GM12878 (cell line): Measurements from ENCODE around the gene ZNF646. TPM values are rescaled to one million over a fixed set of nuclear protein-coding genes. Genes with fewer than 3 reads are reported as not detected.

ENCODE experiments used
- BCL11A ChIP-seq: IDR thresholded peaks from 2 replicates; pipeline ENCODE4 v1.6.1; 2011; ENCODE audit warnings: low read depth, low read length
- BHLHE40 ChIP-seq, 2 experiments: fragments of 450-650 bp in 1 of 2; IDR thresholded peaks; 2 replicates each; pipeline ENCODE4 v1.6.1; 2011 to 2017; ENCODE audit warnings: low read depth in 2 of 2, borderline replicate concordance in 1 of 2, improper control_type of control experiment in 1 of 2, low read length in 1 of 2, mild to moderate bottlenecking in 1 of 2
- CREM ChIP-seq: IDR thresholded peaks from 2 replicates; pipeline ENCODE4 v1.6.1; 2014; ENCODE audit warnings: antibody characterized with exemption, low read depth
- CUX1 ChIP-seq: IDR thresholded peaks from 2 replicates; pipeline ENCODE4 v1.6.1; 2012; ENCODE audit warnings: improper control_type of control experiment, low read depth, low read length; ENCODE audit not compliant: insufficient replicate concordance
- IKZF1 ChIP-seq: fragments of 450-650 bp; conservative IDR thresholded peaks from 2 replicates; pipeline ENCODE4 v1.6.1; 2017; ENCODE audit warnings: antibody characterized with exemption, mild to moderate bottlenecking
- IRF3 ChIP-seq: fragments of 450-650 bp; IDR thresholded peaks from 2 replicates; pipeline ENCODE4 v1.6.1; 2014; ENCODE audit warnings: mild to moderate bottlenecking
- KLF5 ChIP-seq: fragments of 450-650 bp; IDR thresholded peaks from 2 replicates; pipeline ENCODE4 v1.6.1; 2014; ENCODE audit warnings: mild to moderate bottlenecking; ENCODE audit not compliant: partially characterized antibody
- POLR2AphosphoS2 ChIP-seq: IDR thresholded peaks from 2 replicates; pipeline ENCODE4 v1.6.1; 2011; ENCODE audit warnings: low read depth, mild to moderate bottlenecking, low read length, improper control_type of control experiment, moderate library complexity
- SKIL ChIP-seq: fragments of 450-650 bp; IDR thresholded peaks from 2 replicates; pipeline ENCODE4 v1.6.1; 2017; ENCODE audit warnings: mild to moderate bottlenecking, low read depth, inconsistent platforms; ENCODE audit not compliant: poor library complexity, severe bottlenecking
- SMC3 ChIP-seq: IDR thresholded peaks from 2 replicates; pipeline ENCODE4 v1.6.1; 2011; ENCODE audit warnings: low read length, improper control_type of control experiment, borderline replicate concordance
- polyA plus RNA-seq, 11 experiments: library from polyadenylated mRNA; depleted of rRNA in 4 of 11; unstranded in 6 of 11; stranded (reverse) in 5 of 11; fragments of >200 nt; fragmentation: Nextera tagmentation in 4 of 11; fragmentation: Illumina TruSeq in 1 of 11; extraction: Ambion mirVana in 4 of 11; extraction: Trizol in 1 of 11; gene quantifications; 1 replicate in 1 of 11; 2 replicates in 10 of 11; pipeline versions ENCODE4 v1.2.1 to v1.2.3, GENCODE V29; 2011 to 2016; ENCODE audit warnings: inconsistent platforms in 2 of 11, missing spikeins in 2 of 11, low read depth in 1 of 11
- total RNA-seq, 4 experiments: library from RNA; depleted of rRNA in 3 of 4; stranded (reverse); fragments of >200 nt in 3 of 4; fragmentation: Illumina TruSeq in 1 of 4; extraction: Trizol in 1 of 4; gene quantifications; 2 replicates each; pipeline versions ENCODE4 v1.2.1 to v1.2.3, GENCODE V29; 2013 to 2021

Gene ZNF646
- total and polyA plus RNA-seq, 10 of the 15 experiments (the other 5 are each of a cell fraction or from before 2014, with no cell fraction given), result 0.10 to 21.8 (median 6.4) TPM

- TF ChIP-seq IRF3 (no peak), CUX1 (no peak), IKZF1 (peak; percentile 44), CREM (no peak), BHLHE40 (IDR thresholded peaks at IDR 0.05; ENCODE audit: borderline replicate concordance in 1 of 2, low read depth in 2 of 2, low read length in 1 of 2) (no peak), SMC3 (no peak), POLR2AphosphoS2 (no peak), SKIL (no peak), BCL11A (no peak), KLF5 (no peak)
- TF ChIP-seq, all 136 proteins: peak for 3
These were observed 39.2 kb downstream of the ZNF646 start (continued) for GRCh38 chr16:31113121-31114120.
